Fibroblast of lung (primary cell): ENCODE data around the gene CDKL5. TPM values are rescaled to one million over a fixed set of nuclear protein-coding genes. Genes with fewer than 3 reads are reported as not detected.

ENCODE experiments used
- DNase-seq, 2 donors: peaks; one replicate each; pipeline versions ENCODE4 v3.0.0 to v3.0.0-alpha.2; 2010; ENCODE audit warnings: low read depth in 2 of 2
- H2AFZ ChIP-seq: 2 replicates; pipeline ENCODE4 v1.5.1; 2012; ENCODE audit warnings: low read length, control low read depth, inconsistent platforms
- H3K27ac ChIP-seq: 2 replicates; pipeline ENCODE4 v1.5.1; 2011; ENCODE audit warnings: low read length, control low read depth; ENCODE audit not compliant: insufficient read depth
- H3K27me3 ChIP-seq: 2 replicates; pipeline ENCODE4 v1.5.1; 2011; ENCODE audit warnings: mild to moderate bottlenecking, low read length; ENCODE audit not compliant: control insufficient read depth, insufficient read depth
- H3K36me3 ChIP-seq: 2 replicates; pipeline ENCODE4 v1.5.1; 2011; ENCODE audit warnings: low read length; ENCODE audit not compliant: control insufficient read depth, insufficient read depth
- H3K4me1 ChIP-seq: 2 replicates; pipeline ENCODE4 v1.5.1; 2011; ENCODE audit warnings: low read length; ENCODE audit not compliant: control insufficient read depth, insufficient read depth; ENCODE audit errors: extremely low read depth
- H3K4me2 ChIP-seq: 2 replicates; pipeline ENCODE4 v1.5.1; 2011; ENCODE audit warnings: low read length, control low read depth; ENCODE audit not compliant: insufficient read depth; ENCODE audit errors: extremely low read depth
- H3K4me3 ChIP-seq, 4 experiments: fragments of 200-600 bp in 1 of 4; sonication (generic) in 1 of 4; replicated peaks in 1 of 4; 2 replicates each; pipeline ENCODE4 v1.5.1; 2011 to 2016; ENCODE audit warnings: low read length in 4 of 4, low read depth in 3 of 4, mild to moderate bottlenecking in 3 of 4, control low read depth in 2 of 4, inconsistent platforms in 1 of 4, mixed read lengths in 1 of 4; ENCODE audit not compliant: insufficient read depth in 1 of 4; ENCODE audit errors: control extremely low read depth in 1 of 4
- H3K79me2 ChIP-seq: 2 replicates; pipeline ENCODE4 v1.5.1; 2012; ENCODE audit warnings: mild to moderate bottlenecking, low read length, inconsistent platforms; ENCODE audit not compliant: control insufficient read depth, insufficient read depth
- H3K9ac ChIP-seq: 2 replicates; pipeline ENCODE4 v1.5.1; 2011; ENCODE audit warnings: mild to moderate bottlenecking, low read length, control low read depth; ENCODE audit not compliant: insufficient read depth
- H3K9me3 ChIP-seq: 2 replicates; pipeline ENCODE4 v1.5.1; 2012; ENCODE audit warnings: low read depth, low read length; ENCODE audit not compliant: control insufficient read depth, insufficient read depth
- H4K20me1 ChIP-seq: 2 replicates; pipeline ENCODE4 v1.5.1; 2011; ENCODE audit warnings: low read length; ENCODE audit not compliant: control insufficient read depth, insufficient read depth; ENCODE audit errors: extremely low read depth
- CTCF ChIP-seq, 2 donors: IDR thresholded peaks in 1 of 2; conservative IDR thresholded peaks in 1 of 2; 1 replicate in 1 of 2; 2 replicates in 1 of 2; pipeline ENCODE4 v1.5.1; 2011 to 2012; ENCODE audit warnings: low read length in 2 of 2, control low read depth in 1 of 2, inconsistent platforms in 1 of 2, low read depth in 1 of 2, mild to moderate bottlenecking in 1 of 2
- EZH2 ChIP-seq: IDR thresholded peaks from 2 replicates; pipeline ENCODE4 v1.5.1; 2012; ENCODE audit warnings: low read length, control low read depth, mild to moderate bottlenecking; ENCODE audit errors: missing control alignments
- polyA plus RNA-seq, 2 donors: library from polyadenylated mRNA; depleted of rRNA in 1 of 2; stranded (reverse) in 1 of 2; unstranded in 1 of 2; fragments of >200 nt; gene quantifications; 2 replicates each; pipeline ENCODE4 v1.2.1, GENCODE V29; 2011 to 2012; ENCODE audit warnings: missing spikeins in 1 of 2
- total RNA-seq: library from RNA; depleted of rRNA; stranded (reverse); fragments of >200 nt; gene quantifications from 2 replicates; pipeline ENCODE4 v1.2.1, GENCODE V29; 2014

CDKL5 gene
- total and polyA plus RNA-seq, 2 donors (not counting 1 experiment from before 2014, with no cell fraction given), result 5.0 to 6.6 TPM

GRCh38 chrX:18464499-18464898 lies 39.1 kb downstream of the CDKL5 start:
- Histone ChIP-seq H3K4me1 (no peaks in the 10 kb centered on the region), H3K9me3 (no peaks in the 10 kb centered on the region), H3K4me2 (no peak overlapping the region), H3K27ac (no peak overlapping the region), H2AFZ (no peak overlapping the region), H3K9ac (no peak overlapping the region), H3K79me2 (no peaks in the 10 kb centered on the region), H3K27me3 (no peaks in the 10 kb centered on the region), H4K20me1 (no peaks in the 10 kb centered on the region), H3K36me3 (no peaks in the 10 kb centered on the region), H3K4me3 (no peak overlapping the region)
- no peak for TF ChIP-seq EZH2
- no peak for TF ChIP-seq CTCF (conservative IDR thresholded peaks at IDR 0.05 in 1 of 2, IDR thresholded peaks at IDR 0.05 in 1 of 2; ENCODE audit: low read depth in 1 of 2, low read length in 2 of 2)
- DNase-seq, result no peak

- Histone ChIP-seq H4K20me1 (no peaks in the 10 kb centered on the region), H3K9ac (no peak overlapping the region), H3K36me3 (no peaks in the 10 kb centered on the region), H3K4me3 (no peak overlapping the region), H3K9me3 (no peaks in the 10 kb centered on the region), H3K27ac (no peak overlapping the region), H3K79me2 (no peaks in the 10 kb centered on the region), H3K4me1 (no peaks in the 10 kb centered on the region), H3K4me2 (no peak overlapping the region), H3K27me3 (no peaks in the 10 kb centered on the region), H2AFZ (no peak overlapping the region)
- DNase-seq, result no peak
- no peak for TF ChIP-seq EZH2
- no peak for TF ChIP-seq CTCF (conservative IDR thresholded peaks at IDR 0.05 in 1 of 2, IDR thresholded peaks at IDR 0.05 in 1 of 2; ENCODE audit: low read depth in 1 of 2, low read length in 2 of 2)
Observed at GRCh38 chrX:18465051-18465450, 39.6 kb downstream of the CDKL5 start.

GRCh38 chrX:18468599-18468998 lies 43.2 kb downstream of the CDKL5 start:
- Histone ChIP-seq H3K9ac (no peak overlapping the region), H4K20me1 (no peaks in the 10 kb centered on the region), H2AFZ (no peak overlapping the region), H3K4me3 (no peak overlapping the region), H3K36me3 (no peaks in the 10 kb centered on the region), H3K9me3 (no peaks in the 10 kb centered on the region), H3K27me3 (no peaks in the 10 kb centered on the region), H3K4me1 (no peaks in the 10 kb centered on the region), H3K27ac (no peak overlapping the region), H3K79me2 (no peaks in the 10 kb centered on the region), H3K4me2 (no peak overlapping the region)
- no peak for TF ChIP-seq CTCF (conservative IDR thresholded peaks at IDR 0.05 in 1 of 2, IDR thresholded peaks at IDR 0.05 in 1 of 2; ENCODE audit: low read depth in 1 of 2, low read length in 2 of 2)
- DNase-seq, result no peak
